Measurements from ENCODE around the gene PCF11. TPM values are rescaled to one million over a fixed set of nuclear protein-coding genes. Genes with fewer than 3 reads are reported as not detected.

The PCF11 gene
- total RNA-seq, 4 donors from 2014 or later, result 32.2 to 91.7 (median 60.6) TPM

- no peak for ATAC-seq
- no peak overlapping the region for H3K4me3 ChIP-seq
- H3K9me3 ChIP-seq, result no peaks in the 10 kb centered on the region
- H3K36me3 ChIP-seq, result no peaks in the 10 kb centered on the region
- no peak overlapping the region for H3K27ac ChIP-seq
- no peak for TF ChIP-seq POLR2A (IDR thresholded peaks at IDR 0.05)
- TF ChIP-seq CTCF (IDR thresholded peaks at IDR 0.05), result no peak
- no peak for TF ChIP-seq EP300 (IDR thresholded peaks at IDR 0.05)
- TF ChIP-seq POLR2AphosphoS5 (IDR thresholded peaks at IDR 0.05), result no peak
- H3K27me3 ChIP-seq, result no peaks in the 10 kb centered on the region
- WGBS, 2 donors (ENCODE audit: low coverage in 1 of 2), result 70 to 80% methylated on average over 1 of the region's 3 CpGs
- peaks cover 0 to 27% (median 0%) of the 10 kb centered on the region in 3 donors for H3K4me1 ChIP-seq
Measured at GRCh38 chr11:83116015-83116641, 40.8 kb upstream of the PCF11 start.

- H3K27ac ChIP-seq, result no peak overlapping the region
- H3K4me1 ChIP-seq, result peaks cover 0 to 27% (median 0%) of the 10 kb centered on the region in 3 donors
- no peak overlapping the region for H3K4me3 ChIP-seq
- TF ChIP-seq CTCF (IDR thresholded peaks at IDR 0.05) (no peak), POLR2A (IDR thresholded peaks at IDR 0.05) (no peak)
- H3K9me3 ChIP-seq, result no peaks in the 10 kb centered on the region
- no peaks in the 10 kb centered on the region for H3K27me3 ChIP-seq
- ATAC-seq, result no peak
- H3K36me3 ChIP-seq, result no peaks in the 10 kb centered on the region
Measured at GRCh38 chr11:83118814-83119213, 38.1 kb upstream of the PCF11 start.

- Histone ChIP-seq H3K27me3 (no peaks in the 10 kb centered on the region), H3K4me3 (no peak overlapping the region), H3K4me1 (peaks cover 0 to 27% (median 0%) of the 10 kb centered on the region in 3 donors), H3K36me3 (no peaks in the 10 kb centered on the region), H3K9me3 (no peaks in the 10 kb centered on the region), H3K27ac (no peak overlapping the region)
- TF ChIP-seq EP300 (IDR thresholded peaks at IDR 0.05), result no peak
- no peak for ATAC-seq
- WGBS, 2 donors (ENCODE audit: low coverage in 1 of 2), result 66 to 79% methylated on average over 3 of the region's 3 CpGs
Measured at GRCh38 chr11:83119216-83119615, 37.7 kb upstream of the PCF11 start.

- no peaks in the 10 kb centered on the region for H3K36me3 ChIP-seq
- TF ChIP-seq EP300 (IDR thresholded peaks at IDR 0.05) (no peak), CTCF (IDR thresholded peaks at IDR 0.05) (no peak), POLR2A (IDR thresholded peaks at IDR 0.05) (no peak), POLR2AphosphoS5 (IDR thresholded peaks at IDR 0.05) (no peak)
- no peaks in the 10 kb centered on the region for H3K27me3 ChIP-seq
- H3K4me1 ChIP-seq, result peaks cover 0 to 24% (median 0%) of the 10 kb centered on the region in 3 donors
- no peaks in the 10 kb centered on the region for H3K9me3 ChIP-seq
- H3K27ac ChIP-seq, result no peak overlapping the region
- H3K4me3 ChIP-seq, result no peak overlapping the region
- ATAC-seq, result no peak
Measured at GRCh38 chr11:83120327-83120726, 36.6 kb upstream of the PCF11 start.

- Histone ChIP-seq H3K27me3 (no peaks in the 10 kb centered on the region), H3K9me3 (no peaks in the 10 kb centered on the region), H3K27ac (no peak overlapping the region), H3K4me1 (peaks cover 0 to 10% (median 0%) of the 10 kb centered on the region in 3 donors), H3K36me3 (no peaks in the 10 kb centered on the region), H3K4me3 (no peak overlapping the region)
- ATAC-seq, result no peak
- TF ChIP-seq CTCF (IDR thresholded peaks at IDR 0.05), result no peak
- TF ChIP-seq POLR2A (IDR thresholded peaks at IDR 0.05), result no peak
- no peak for TF ChIP-seq EP300 (IDR thresholded peaks at IDR 0.05)
- TF ChIP-seq POLR2AphosphoS5 (IDR thresholded peaks at IDR 0.05), result no peak
Measured at GRCh38 chr11:83122050-83122449, 34.9 kb upstream of the PCF11 start.
